ENCODE measurements around the gene FBRSL1.
"Not testable (repeated sequence)": the region's sequence is repeated elsewhere in the genome, so short reads cannot be mapped to it uniquely, and the experiment has no call there.

Gene FBRSL1

GRCh38 chr12:132454193-132454932 lies 35.6 kb upstream of the FBRSL1 start:
- no peak for DNase-seq

GRCh38 chr12:132454933-132455418 lies 35.0 kb upstream of the FBRSL1 start:
- no peak for DNase-seq

- DNase-seq = no peak
These were observed 34.4 kb upstream of the FBRSL1 start for GRCh38 chr12:132455565-132455964.

GRCh38 chr12:132456186-132456943 lies 33.6 kb upstream of the FBRSL1 start:
- no peak for DNase-seq

GRCh38 chr12:132456944-132457495 lies 32.9 kb upstream of the FBRSL1 start:
- DNase-seq = no peak

- no peak for DNase-seq
These were observed 31.5 kb upstream of the FBRSL1 start for GRCh38 chr12:132458441-132458840.

- DNase-seq = no peak
These were observed 30.9 kb upstream of the FBRSL1 start for GRCh38 chr12:132458846-132459641.

GRCh38 chr12:132460571-132460970 lies 29.4 kb upstream of the FBRSL1 start:
- no peak for DNase-seq

GRCh38 chr12:132461526-132461925 lies 28.4 kb upstream of the FBRSL1 start:
- no peak for DNase-seq

- no peak for DNase-seq
These were observed 27.2 kb upstream of the FBRSL1 start for GRCh38 chr12:132462788-132463187.

GRCh38 chr12:132463284-132463924 lies 26.5 kb upstream of the FBRSL1 start:
- not testable (repeated sequence) for DNase-seq

GRCh38 chr12:132464304-132464703 lies 25.6 kb upstream of the FBRSL1 start:
- DNase-seq = not testable (repeated sequence)

- no peak for DNase-seq
These were observed 25.1 kb upstream of the FBRSL1 start for GRCh38 chr12:132464820-132465219.

GRCh38 chr12:132465269-132466190 lies 24.4 kb upstream of the FBRSL1 start:
- DNase-seq = no peak

- no peak for DNase-seq
These were observed 23.4 kb upstream of the FBRSL1 start for GRCh38 chr12:132466241-132467201.

- no peak for DNase-seq
These were observed 22.4 kb upstream of the FBRSL1 start for GRCh38 chr12:132467511-132467910.

GRCh38 chr12:132469423-132469822 lies 20.5 kb upstream of the FBRSL1 start:
- DNase-seq = no peak

- no peak for DNase-seq
These were observed 19.6 kb upstream of the FBRSL1 start for GRCh38 chr12:132470397-132470796.

GRCh38 chr12:132471011-132471857 lies 18.7 kb upstream of the FBRSL1 start:
- no peak for DNase-seq
